Hematopoietic multipotent progenitor cell treated with erythropoietin and hydrocortisone succinate and interleukin-3 and kit ligand, for 17 days (in vitro differentiated cells): ENCODE data around the gene CREB3L2.
"Not testable (repeated sequence)": the region's sequence is repeated elsewhere in the genome, so short reads cannot be mapped to it uniquely, and the experiment has no call there.

ENCODE experiments used
- DNase-seq: peaks from one replicate; pipeline ENCODE4 v3.0.0-alpha.2; 2015; ENCODE audit warnings: low spot score

The CREB3L2 gene

GRCh38 chr7:137987563-137987962, 14.3 kb downstream of the CREB3L2 start:
- no peak for DNase-seq

- no peak for DNase-seq
These were observed 14.9 kb downstream of the CREB3L2 start for GRCh38 chr7:137987018-137987349.

DNA sequence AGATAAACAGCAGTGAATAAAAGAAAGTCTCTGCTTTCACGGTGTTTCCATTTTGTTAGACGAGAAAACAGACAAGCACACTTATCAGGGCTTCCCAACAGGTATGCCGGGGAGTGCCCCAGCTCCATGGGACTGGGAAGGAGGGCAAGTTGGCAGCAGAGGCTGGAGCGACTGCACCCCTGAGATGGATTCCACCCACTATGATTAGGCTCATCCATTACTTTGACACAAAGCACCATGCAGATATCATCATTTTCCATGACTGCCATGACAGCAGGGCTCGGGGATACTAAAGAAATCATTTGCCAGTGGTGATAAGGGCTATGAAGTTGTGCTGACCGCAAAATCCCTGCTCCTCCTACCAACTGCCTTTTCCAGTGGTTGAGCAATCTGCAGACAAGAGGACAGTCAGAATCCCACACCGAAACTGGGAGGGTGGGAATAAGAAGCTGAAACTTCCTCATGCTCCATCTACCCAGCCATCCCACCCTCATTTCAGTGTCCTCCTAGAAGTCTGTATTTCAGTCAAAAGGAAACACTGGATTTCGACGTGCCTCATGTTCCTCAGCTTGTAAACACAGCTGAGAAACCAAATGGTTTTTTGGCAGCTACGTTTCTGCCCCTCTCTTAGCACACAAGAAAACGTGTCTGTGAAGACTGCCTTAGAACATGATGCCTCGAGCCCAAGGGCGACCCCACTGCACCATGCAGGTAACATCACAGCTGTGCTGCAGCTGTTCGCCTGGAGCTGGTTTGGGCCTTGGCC, 15.5 kb downstream of the CREB3L2 start:
- no peak for DNase-seq

DNA sequence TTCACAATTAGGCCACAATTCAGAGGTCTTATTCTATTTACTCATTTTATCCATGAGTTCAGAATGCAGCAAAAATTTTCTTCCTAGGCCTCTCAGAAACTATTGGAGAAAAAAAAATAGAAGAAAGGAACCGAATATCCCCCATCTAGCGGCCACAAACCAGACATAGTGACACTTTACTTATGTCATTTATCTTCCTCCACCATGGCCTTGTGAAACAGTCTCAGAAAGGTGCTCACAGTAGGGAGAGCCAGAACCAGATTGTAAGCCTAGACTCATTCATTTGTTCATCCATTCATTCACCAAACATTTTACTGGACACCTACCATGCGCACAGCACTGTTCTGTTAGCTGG, 16.0 kb downstream of the CREB3L2 start:
- DNase-seq, result no peak

DNA sequence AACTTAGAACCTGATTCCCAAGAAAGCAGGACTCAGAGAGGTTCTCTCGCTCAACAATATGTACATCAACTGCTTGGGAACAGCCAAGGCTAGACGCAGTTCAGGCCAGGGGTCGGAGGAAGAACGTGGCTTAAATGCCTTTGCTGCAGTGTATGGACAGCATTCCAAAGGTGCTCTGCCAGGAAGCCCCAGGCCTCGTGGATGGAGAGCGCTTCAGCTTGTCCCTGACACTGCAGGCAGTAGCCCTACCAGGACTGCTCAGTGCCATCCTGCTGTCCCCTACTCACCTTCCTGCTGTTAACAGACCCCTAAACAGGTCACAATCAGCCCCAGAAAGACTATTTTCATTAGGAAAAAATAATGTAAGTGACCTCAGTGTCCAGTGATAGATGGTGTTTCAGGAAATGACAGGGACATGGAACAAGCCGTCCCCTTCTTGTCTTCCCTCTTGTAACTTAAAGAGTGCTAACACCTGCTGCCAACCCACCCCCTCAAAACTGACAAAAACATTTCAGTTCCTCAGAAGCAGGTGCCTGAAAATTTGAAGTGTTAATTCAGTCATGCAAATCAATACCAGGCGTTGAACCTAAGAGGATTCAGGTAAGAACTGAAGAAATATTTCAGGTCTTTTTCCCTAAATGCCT, 16.5 kb downstream of the CREB3L2 start:
- no peak for DNase-seq

GRCh38 chr7:137984181-137985041, 17.5 kb downstream of the CREB3L2 start:
- DNase-seq, result no peak

DNA sequence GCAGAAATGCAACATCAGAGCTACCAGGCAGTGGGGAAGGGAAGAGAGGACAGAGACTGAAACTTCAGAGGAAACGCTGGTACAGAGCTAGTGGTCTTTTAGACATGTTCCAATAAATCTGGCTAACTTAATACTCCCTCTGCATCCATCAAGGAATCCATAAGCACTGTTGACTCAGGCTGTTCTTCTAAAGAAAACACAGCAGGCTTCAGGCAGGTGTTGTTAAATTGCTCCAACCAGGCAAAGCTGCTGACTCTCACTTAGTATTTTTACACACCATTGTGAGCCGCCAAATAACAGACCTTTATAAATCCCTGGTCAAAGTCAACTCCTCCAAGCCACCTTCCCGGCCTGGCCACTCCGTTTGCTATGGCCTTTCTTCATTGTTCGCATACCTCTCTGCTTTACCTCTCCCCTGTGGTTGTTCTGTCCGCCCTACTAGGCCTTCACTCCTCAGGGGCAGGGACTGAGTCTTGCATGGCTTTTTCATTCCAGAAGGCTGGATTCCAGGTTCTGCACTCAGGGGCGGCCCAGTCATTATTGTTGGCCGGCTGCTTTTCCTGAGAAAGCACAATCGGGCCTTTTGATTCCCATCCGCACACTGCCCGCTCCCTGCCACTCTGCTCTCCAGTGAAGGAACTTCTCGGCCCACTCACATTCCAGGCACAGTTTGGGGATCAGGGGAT, 18.4 kb downstream of the CREB3L2 start:
- no peak for DNase-seq

DNA sequence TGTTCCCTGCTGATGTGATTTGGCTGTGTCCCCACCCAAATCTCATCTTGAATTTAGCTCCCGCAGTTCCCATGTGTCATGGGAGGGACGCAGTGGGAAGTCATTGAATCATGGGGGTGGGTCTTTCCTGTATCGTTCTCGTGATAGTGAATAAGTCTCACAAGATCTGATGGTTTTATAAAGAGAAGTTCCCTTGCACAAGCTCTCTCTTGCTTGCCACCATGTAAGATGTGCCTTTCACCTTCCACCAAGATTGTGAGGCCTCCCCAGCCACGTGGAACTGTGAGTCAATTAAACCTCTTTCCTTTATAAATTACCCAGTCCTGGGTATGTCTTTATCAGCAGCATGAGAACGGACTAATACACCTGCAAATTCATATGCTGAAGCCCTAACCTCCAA, 19.5 kb downstream of the CREB3L2 start:
- not testable (repeated sequence) for DNase-seq

DNA sequence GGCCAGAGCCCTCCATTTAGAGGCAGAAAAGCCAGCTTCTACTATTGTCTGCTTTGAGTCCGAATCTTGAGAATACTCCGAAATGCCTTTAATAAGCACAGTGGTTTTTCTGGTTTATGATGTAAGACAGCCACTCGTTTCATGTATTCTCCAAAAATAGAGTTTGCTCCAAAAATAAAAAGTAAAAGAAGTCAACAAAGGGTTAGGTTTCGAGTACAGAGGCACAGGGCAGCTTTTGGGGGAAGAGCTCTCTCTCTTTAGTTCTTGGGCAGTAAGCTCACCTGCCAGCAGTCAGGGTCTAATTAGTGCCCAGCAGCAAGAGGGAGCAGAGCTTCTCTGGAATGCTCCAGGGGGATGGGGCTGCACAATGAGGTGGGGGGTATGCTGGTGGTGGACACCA, 20.2 kb downstream of the CREB3L2 start:
- DNase-seq, result no peak

GRCh38 chr7:137981175-137981574, 20.7 kb downstream of the CREB3L2 start:
- no peak for DNase-seq

- DNase-seq, result no peak
These were observed 21.6 kb downstream of the CREB3L2 start for GRCh38 chr7:137980308-137980707.

DNA sequence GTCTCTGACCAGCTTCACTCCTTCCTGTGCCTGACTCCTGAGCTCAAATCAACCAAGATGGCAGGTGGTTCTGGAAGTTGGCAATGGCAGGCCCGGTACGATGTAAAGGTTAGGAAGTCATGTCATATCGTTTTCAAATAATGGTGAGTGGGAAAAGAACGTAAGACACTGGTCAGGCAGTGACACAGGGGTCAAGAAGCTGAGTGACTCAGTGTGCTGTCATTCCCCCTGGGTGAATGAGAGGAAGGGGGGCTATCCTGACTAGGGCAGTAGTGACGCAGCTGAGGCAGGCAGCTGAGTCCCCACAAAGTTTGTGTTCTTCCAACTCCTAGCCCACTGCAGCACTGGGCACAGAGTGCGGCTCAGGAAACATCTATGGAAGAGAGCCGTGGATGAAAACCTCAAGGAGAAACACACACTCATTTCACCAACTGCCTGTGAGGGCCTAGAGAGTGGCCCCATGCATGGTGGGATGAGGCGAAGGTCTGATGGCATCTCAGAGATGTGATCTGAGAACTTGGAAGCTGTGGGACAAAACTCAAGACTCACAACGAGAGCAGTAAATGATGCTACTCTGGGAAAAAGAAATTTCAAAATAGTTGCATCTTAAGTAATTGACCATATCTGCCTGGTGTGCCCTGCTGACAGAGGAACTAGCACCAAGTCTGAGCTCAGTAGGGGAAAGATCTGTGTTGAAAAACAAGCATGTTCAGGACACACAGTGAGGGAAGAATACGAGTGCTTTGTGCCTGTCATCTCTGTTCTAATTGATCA, 23.2 kb downstream of the CREB3L2 start:
- no peak for DNase-seq

DNA sequence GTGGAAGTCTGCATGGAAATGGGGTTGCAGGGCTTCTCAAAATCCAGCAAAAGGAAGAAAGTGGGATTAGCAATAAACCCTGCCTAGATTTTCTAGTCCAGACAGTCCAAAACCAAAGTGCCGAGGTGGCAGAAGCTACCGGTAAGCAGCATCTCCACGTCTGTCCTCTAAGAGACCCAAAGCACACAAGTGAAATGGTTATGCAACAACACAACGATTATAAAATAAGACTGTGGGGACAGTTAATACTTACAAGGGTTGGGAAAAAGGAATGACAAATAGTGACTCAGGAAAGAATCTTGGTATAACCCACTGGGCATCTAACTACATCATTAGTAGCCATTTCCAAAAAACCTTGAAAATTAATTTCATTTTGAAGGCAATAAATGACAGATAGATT, 24.7 kb downstream of the CREB3L2 start:
- no peak for DNase-seq

GRCh38 chr7:137976696-137977095, 25.2 kb downstream of the CREB3L2 start:
- no peak for DNase-seq

DNA sequence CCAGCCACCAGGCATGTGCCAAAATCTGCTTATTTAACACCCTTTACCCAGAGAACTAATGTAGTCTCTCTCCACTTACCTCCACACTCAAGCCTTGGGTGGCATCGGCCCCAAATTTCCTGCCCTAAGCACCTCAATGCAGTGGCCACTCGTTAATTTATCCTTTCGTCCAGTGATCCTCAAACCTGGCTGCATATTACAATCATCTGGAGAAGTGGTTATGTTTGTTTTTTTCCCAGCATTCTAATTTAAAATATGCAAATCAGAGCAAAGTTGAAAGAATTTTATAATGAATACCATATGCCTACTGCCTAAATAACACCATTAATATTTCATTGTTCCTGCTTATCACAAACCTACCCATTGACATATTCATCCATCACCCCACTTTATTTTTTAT, 25.7 kb downstream of the CREB3L2 start:
- no peak for DNase-seq

- DNase-seq, result no peak
These were observed 26.1 kb downstream of the CREB3L2 start for GRCh38 chr7:137975768-137976167.

- DNase-seq, result no peak
These were observed 26.7 kb downstream of the CREB3L2 start for GRCh38 chr7:137975221-137975620.

DNA sequence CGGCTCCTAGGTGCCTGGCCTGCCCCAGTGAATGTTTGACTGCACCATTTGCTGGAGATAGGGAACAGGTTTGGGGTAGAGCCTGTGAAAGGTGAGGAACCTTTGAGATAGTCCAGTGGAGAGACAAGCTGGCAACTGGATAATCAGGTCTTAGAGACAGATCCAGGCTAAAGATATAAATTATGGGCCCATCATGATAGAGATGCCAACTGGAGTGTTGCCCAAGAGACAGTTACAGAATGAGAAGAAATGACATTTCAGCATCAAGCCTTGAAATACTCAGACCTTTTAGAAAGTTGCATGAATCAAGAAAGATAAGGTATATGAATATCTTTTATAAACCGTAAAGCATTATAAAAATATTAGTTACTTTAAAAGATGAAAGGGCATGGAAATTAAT, 27.1 kb downstream of the CREB3L2 start:
- DNase-seq, result no peak

- DNase-seq, result no peak
These were observed 31.5 kb downstream of the CREB3L2 start for GRCh38 chr7:137970253-137970975.

GRCh38 chr7:137969828-137970227, 32.1 kb downstream of the CREB3L2 start:
- no peak for DNase-seq

GRCh38 chr7:137968890-137969289, 33.0 kb downstream of the CREB3L2 start:
- no peak for DNase-seq
